GM23338 (cell line): ENCODE results near the gene IGFLR1. TPM values are rescaled to one million over a fixed set of nuclear protein-coding genes. Genes with fewer than 3 reads are reported as not detected.
A peak's percentile ranks its signal among the peaks of the same experiment; 100 is the strongest.

Experiments
- ATAC-seq: fragments of 200-7000 bp; cut with Tn5 transposase; 3 replicates; pipeline ENCODE4 v1.9.1; 2020
- DNase-seq: peaks from one replicate; pipeline ENCODE4 v3.0.0-alpha.2; 2015; ENCODE audit warnings: low spot score
- H2AFZ ChIP-seq: fragments of 200-600 bp; sonication (generic); 2 replicates; pipeline ENCODE4 v1.8.0; 2016; ENCODE audit warnings: antibody characterized with exemption, mild to moderate bottlenecking, moderate library complexity
- H3F3A ChIP-seq: fragments of 200-600 bp; sonication (generic); replicated peaks from 2 replicates; pipeline ENCODE4 v1.8.0; 2017; ENCODE audit warnings: antibody characterized with exemption, mixed run types, low read depth
- H3K27ac ChIP-seq: fragments of 200-600 bp; sonication (generic); 2 replicates; pipeline ENCODE4 v1.6.1; 2016; ENCODE audit warnings: low read depth
- H3K27me3 ChIP-seq: fragments of 200-600 bp; sonication (generic); 2 replicates; pipeline ENCODE4 v1.8.0; 2016; ENCODE audit warnings: mild to moderate bottlenecking, mixed run types, moderate library complexity; ENCODE audit not compliant: insufficient read depth
- H3K36me3 ChIP-seq: fragments of 200-600 bp; sonication (generic); 2 replicates; pipeline ENCODE4 v1.8.0; 2016; ENCODE audit warnings: mild to moderate bottlenecking; ENCODE audit not compliant: insufficient read depth
- H3K4me1 ChIP-seq: fragments of 200-600 bp; sonication (generic); 2 replicates; pipeline ENCODE4 v1.8.0; 2016; ENCODE audit warnings: mild to moderate bottlenecking, moderate library complexity; ENCODE audit not compliant: insufficient read depth
- H3K4me2 ChIP-seq: fragments of 200-600 bp; sonication (generic); 2 replicates; pipeline ENCODE4 v1.7.1; 2017; ENCODE audit warnings: mixed run types
- H3K4me3 ChIP-seq: fragments of 200-600 bp; sonication (generic); 2 replicates; pipeline ENCODE4 v1.6.1; 2016; ENCODE audit warnings: mixed run types
- H3K79me2 ChIP-seq: fragments of 200-600 bp; sonication (generic); replicated peaks from 2 replicates; pipeline ENCODE4 v1.8.0; 2017; ENCODE audit warnings: mild to moderate bottlenecking; ENCODE audit not compliant: insufficient read depth
- H3K9me2 ChIP-seq: fragments of 200-600 bp; sonication (generic); 2 replicates; pipeline ENCODE4 v1.8.0; 2017; ENCODE audit not compliant: insufficient read depth
- H4K20me1 ChIP-seq: fragments of 200-600 bp; sonication (generic); replicated peaks from 2 replicates; pipeline ENCODE4 v1.8.0; 2017; ENCODE audit warnings: mild to moderate bottlenecking; ENCODE audit not compliant: insufficient read depth
- H3K27ac Mint-ChIP-seq: 2 replicates; pipeline ENCODE4 v1.8.0; 2020; ENCODE audit warnings: inconsistent platforms, mild to moderate bottlenecking, moderate library complexity, mixed read lengths
- H3K27me3 Mint-ChIP-seq: 3 replicates; pipeline ENCODE4 v1.8.0; 2022; ENCODE audit warnings: low read depth, mild to moderate bottlenecking, moderate library complexity, mixed read lengths, inconsistent platforms; ENCODE audit not compliant: insufficient read depth, poor library complexity
- H3K36me3 Mint-ChIP-seq: 3 replicates; pipeline ENCODE4 v1.8.0; 2021; ENCODE audit warnings: low read depth, mild to moderate bottlenecking, inconsistent platforms, moderate library complexity, mixed read lengths
- H3K4me1 Mint-ChIP-seq: 3 replicates; pipeline ENCODE4 v1.8.0; 2020; ENCODE audit warnings: mild to moderate bottlenecking, inconsistent platforms, mixed read lengths
- H3K4me3 Mint-ChIP-seq: 3 replicates; pipeline ENCODE4 v1.8.0; 2021; ENCODE audit warnings: moderate library complexity, mild to moderate bottlenecking, inconsistent platforms, mixed read lengths
- H3K9me3 Mint-ChIP-seq: 3 replicates; pipeline ENCODE4 v1.8.0; 2020; ENCODE audit warnings: moderate library complexity, mild to moderate bottlenecking, inconsistent platforms, mixed read lengths
- CREB1 ChIP-seq: fragments of 250-450 bp; sonication (Bioruptor Pico); IDR thresholded peaks from 2 replicates; pipeline ENCODE4 v1.5.0; 2020; ENCODE audit warnings: low read depth, mild to moderate bottlenecking, moderate library complexity
- CTCF ChIP-seq, 2 experiments: fragments of 200-600 bp in 1 of 2; sonication (generic) in 1 of 2; conservative IDR thresholded peaks; 2 replicates each; pipeline versions ENCODE4 v1.5.1 to v1.6.1; 2016 to 2017; ENCODE audit warnings: antibody characterized with exemption in 2 of 2, low read depth in 2 of 2, mild to moderate bottlenecking in 2 of 2, moderate library complexity in 1 of 2
- ETS1 ChIP-seq: IDR thresholded peaks from 2 replicates; pipeline ENCODE4 v1.6.1; 2016; ENCODE audit warnings: antibody characterized with exemption
- EZH2 ChIP-seq: fragments of 200-600 bp; sonication (generic); IDR thresholded peaks from one replicate; pipeline ENCODE4 v1.8.0; 2017; ENCODE audit warnings: antibody characterized with exemption, mild to moderate bottlenecking, low read depth; ENCODE audit not compliant: unreplicated experiment
- JUNB ChIP-seq: IDR thresholded peaks from one replicate; pipeline ENCODE4 v1.6.1; 2016; ENCODE audit warnings: antibody characterized with exemption; ENCODE audit not compliant: unreplicated experiment
- NANOG ChIP-seq: IDR thresholded peaks from 2 replicates; pipeline ENCODE4 v1.6.1; 2016; ENCODE audit warnings: antibody characterized with exemption, borderline replicate concordance
- REST ChIP-seq: IDR thresholded peaks from one replicate; pipeline ENCODE4 v1.6.1; 2018; ENCODE audit warnings: antibody characterized with exemption; ENCODE audit not compliant: unreplicated experiment
- STAT1 ChIP-seq: IDR thresholded peaks from one replicate; pipeline ENCODE4 v1.6.1; 2016; ENCODE audit warnings: antibody characterized with exemption; ENCODE audit not compliant: unreplicated experiment
- ZNF114 ChIP-seq: fragments of 250-450 bp; sonication (Bioruptor Pico); IDR thresholded peaks from 2 replicates; pipeline ENCODE4 v1.5.0; 2020; ENCODE audit warnings: mild to moderate bottlenecking, moderate library complexity
- ZNF331 ChIP-seq: fragments of 250-450 bp; sonication (Bioruptor Pico); IDR thresholded peaks from 2 replicates; pipeline ENCODE4 v1.5.0; 2020; ENCODE audit warnings: low read depth, mild to moderate bottlenecking, moderate library complexity
- polyA plus RNA-seq: library from polyadenylated mRNA; unstranded; fragments of >200 nt; fragmentation: Nextera tagmentation; extraction: Ambion mirVana; gene quantifications from 2 replicates; pipeline ENCODE4 v1.2.1, GENCODE V29; 2016
- total RNA-seq: library from RNA; depleted of rRNA; stranded (reverse); fragments of >200 nt; shearing (Covaris generic); gene quantifications from 2 replicates; pipeline ENCODE4 v1.2.3, GENCODE V29; 2014

IGFLR1 gene
- total and polyA plus RNA-seq, 2 experiments from 2014 or later, result 14.4 to 17.8 TPM

GRCh38 chr19:35720163-35720524 lies 22.1 kb downstream of the IGFLR1 start (continued):
- no peak for TF ChIP-seq CTCF (conservative IDR thresholded peaks at IDR 0.05; ENCODE audit: low read depth in 2 of 2)
- no peak for TF ChIP-seq EZH2
- TF ChIP-seq ETS1, result no peak

- no peak for ATAC-seq
- no peak for TF ChIP-seq NANOG
- TF ChIP-seq STAT1, result no peak
- no peak for TF ChIP-seq JUNB
- TF ChIP-seq ZNF114, result no peak
- no peak for TF ChIP-seq REST
- TF ChIP-seq EZH2, result no peak
- TF ChIP-seq ZNF331 (CRISPR knock-in tag), result no peak
- no peak for TF ChIP-seq CTCF (conservative IDR thresholded peaks at IDR 0.05; ENCODE audit: low read depth in 2 of 2)
- no peak for TF ChIP-seq CREB1
These were observed 22.7 kb downstream of the IGFLR1 start for GRCh38 chr19:35719402-35720162.

More at GRCh38 chr19:35719402-35720162, 22.7 kb downstream of the IGFLR1 start:
- H3F3A ChIP-seq, result peaks cover 10% of the 10 kb centered on the region; the same call in 1 of the 2 replicates
- H4K20me1 ChIP-seq, result peaks cover 11% of the 10 kb centered on the region
- peaks cover 32% of the 10 kb centered on the region for H3K27me3 Mint-ChIP-seq
- no peaks in the 10 kb centered on the region for H3K27me3 ChIP-seq
- H2AFZ ChIP-seq, result no peak overlapping the region
- no peaks in the 10 kb centered on the region for H3K9me2 ChIP-seq
- H3K9me3 Mint-ChIP-seq, result no peaks in the 10 kb centered on the region; the same call in 2 of the 3 replicates
- H3K4me1 Mint-ChIP-seq, result peaks cover 25% of the 10 kb centered on the region
- peak overlapping the region; percentile 83 for H3K4me3 ChIP-seq
- 0 out of 2 replicates have a peak, but pooled peaks cover 8% of the 10 kb centered on the region for H3K36me3 ChIP-seq
- peak overlapping the region; percentile 85 for H3K4me3 Mint-ChIP-seq
- H3K4me2 ChIP-seq, result peak overlapping the region; percentile 97
- H3K4me1 ChIP-seq, result peaks cover 24% of the 10 kb centered on the region
- no peak for DNase-seq
- H3K79me2 ChIP-seq, result peaks cover 21% of the 10 kb centered on the region
- peaks cover 39% of the 10 kb centered on the region for H3K36me3 Mint-ChIP-seq
- H3K27ac ChIP-seq, result no peak overlapping the region
- no peak overlapping the region for H3K27ac Mint-ChIP-seq
